ENCODE measurements around the gene NTN1. TPM values are rescaled to one million over a fixed set of nuclear protein-coding genes. Genes with fewer than 3 reads are reported as not detected.
A peak's percentile ranks its signal among the peaks of the same experiment; 100 is the strongest.

NTN1 gene
- total RNA-seq, 1 experiment from 2014 or later: 0.94 TPM

GRCh38 chr17:9239793-9240658, 218.7 kb downstream of the NTN1 start:
- no peak for TF ChIP-seq CTCF (IDR thresholded peaks at IDR 0.05; ENCODE audit: unreplicated experiment)
- no TSS peak for BruUV-seq (replicated peaks)
- peak overlapping the region; percentile 26 for H3K4me3 Mint-ChIP-seq (ENCODE audit: low read depth, unreplicated experiment)
- H3K36me3 Mint-ChIP-seq (ENCODE audit: insufficient read depth, unreplicated experiment): no peaks in the 10 kb centered on the region
- H3K4me1 Mint-ChIP-seq (ENCODE audit: low read depth, unreplicated experiment): no peaks in the 10 kb centered on the region
- no peak overlapping the region for H3K27ac Mint-ChIP-seq (ENCODE audit: unreplicated experiment)
- H3K27me3 Mint-ChIP-seq (ENCODE audit: unreplicated experiment): no peaks in the 10 kb centered on the region
- peak; percentile 39 for DNase-seq
- H3K9me3 Mint-ChIP-seq (ENCODE audit: low read depth, unreplicated experiment): no peaks in the 10 kb centered on the region
- intact Hi-C loops (cut with micrococcal nuclease; ENCODE audit: unreplicated experiment): no loop called here
- CTCF ChIA-PET: no interaction called here

GRCh38 chr17:9240659-9241370, 219.5 kb downstream of the NTN1 start:
- BruUV-seq (replicated peaks): no TSS peak
- Mint-ChIP-seq H3K4me3 (ENCODE audit: low read depth, unreplicated experiment) (no peak overlapping the region), H3K36me3 (ENCODE audit: insufficient read depth, unreplicated experiment) (no peaks in the 10 kb centered on the region), H3K27me3 (ENCODE audit: unreplicated experiment) (no peaks in the 10 kb centered on the region), H3K4me1 (ENCODE audit: low read depth, unreplicated experiment) (no peaks in the 10 kb centered on the region), H3K9me3 (ENCODE audit: low read depth, unreplicated experiment) (no peaks in the 10 kb centered on the region), H3K27ac (ENCODE audit: unreplicated experiment) (no peak overlapping the region)
- TF ChIP-seq CTCF (IDR thresholded peaks at IDR 0.05; ENCODE audit: unreplicated experiment): no peak
- intact Hi-C loops (cut with micrococcal nuclease; ENCODE audit: unreplicated experiment): no loop called here
- CTCF ChIA-PET: no interaction called here
- DNase-seq: no peak

GRCh38 chr17:9241371-9241712, 220.0 kb downstream of the NTN1 start:
- Mint-ChIP-seq H3K4me1 (ENCODE audit: low read depth, unreplicated experiment) (no peaks in the 10 kb centered on the region), H3K4me3 (ENCODE audit: low read depth, unreplicated experiment) (no peak overlapping the region), H3K36me3 (ENCODE audit: insufficient read depth, unreplicated experiment) (no peaks in the 10 kb centered on the region), H3K9me3 (ENCODE audit: low read depth, unreplicated experiment) (no peaks in the 10 kb centered on the region), H3K27ac (ENCODE audit: unreplicated experiment) (no peak overlapping the region), H3K27me3 (ENCODE audit: unreplicated experiment) (no peaks in the 10 kb centered on the region)
- no peak for DNase-seq
- CTCF ChIA-PET: no interaction called here
- intact Hi-C loops (cut with micrococcal nuclease; ENCODE audit: unreplicated experiment): no loop called here
- BruUV-seq (replicated peaks): no TSS peak
- no peak for TF ChIP-seq CTCF (IDR thresholded peaks at IDR 0.05; ENCODE audit: unreplicated experiment)

- no peaks in the 10 kb centered on the region for H3K4me1 Mint-ChIP-seq (ENCODE audit: low read depth, unreplicated experiment)
- no peaks in the 10 kb centered on the region for H3K9me3 Mint-ChIP-seq (ENCODE audit: low read depth, unreplicated experiment)
- no peak overlapping the region for H3K4me3 Mint-ChIP-seq (ENCODE audit: low read depth, unreplicated experiment)
- CTCF ChIA-PET: no interaction called here
- no TSS peak for BruUV-seq (replicated peaks)
- intact Hi-C loops (cut with micrococcal nuclease; ENCODE audit: unreplicated experiment): no loop called here
- no peaks in the 10 kb centered on the region for H3K36me3 Mint-ChIP-seq (ENCODE audit: insufficient read depth, unreplicated experiment)
- no peaks in the 10 kb centered on the region for H3K27me3 Mint-ChIP-seq (ENCODE audit: unreplicated experiment)
- TF ChIP-seq CTCF (IDR thresholded peaks at IDR 0.05; ENCODE audit: unreplicated experiment): no peak
- no peak for DNase-seq
- no peak overlapping the region for H3K27ac Mint-ChIP-seq (ENCODE audit: unreplicated experiment)
These were observed 220.6 kb downstream of the NTN1 start for GRCh38 chr17:9241774-9242496.

All from Calu3 (cell line).